PC-3 (cell line): ENCODE data around the gene RGPD3. TPM values are rescaled to one million over a fixed set of nuclear protein-coding genes. Genes with fewer than 3 reads are reported as not detected.

Experiments used
- ATAC-seq: fragments of 200-7000 bp; cut with Tn5 transposase; 2 replicates; pipeline ENCODE4 v1.9.1; 2020; ENCODE audit warnings: mild to moderate bottlenecking, moderate library complexity
- BruUV-seq: library from RNA; stranded (reverse); fragments of 400-500 nt; replicated peaks from 2 replicates; lab custom pipeline; 2021; lab: Mats Ljungman, UMichigan
- CTCF ChIA-PET: fragments of 300-600 bp; sonication (Branson Sonifier 250); formaldehyde crosslinking; loops from one replicate; lab custom pipeline; 2022; ENCODE audit warnings: antibody characterized with exemption; lab: Charles Lee
- POLR2A ChIA-PET: fragments of 300-600 bp; sonication (Branson Sonifier 250); formaldehyde crosslinking; loops from one replicate; lab custom pipeline; 2022; ENCODE audit warnings: antibody characterized with exemption; ENCODE audit not compliant: unreplicated experiment; lab: Charles Lee
- DNase-seq: peaks from one replicate; pipeline ENCODE4 v3.0.0-alpha.2; 2015
- H2AFZ ChIP-seq: fragments of 300-600 bp; sonication (generic); 2 replicates; pipeline ENCODE4 v1.6.0; 2016; ENCODE audit warnings: antibody characterized with exemption, low read length
- H3F3A ChIP-seq: fragments of 300-600 bp; sonication (generic); one replicate; pipeline ENCODE4 v1.6.0; 2017; ENCODE audit warnings: antibody characterized with exemption, low read length, control low read depth, mild to moderate bottlenecking; ENCODE audit not compliant: unreplicated experiment
- H3K27ac ChIP-seq: fragments of 300-600 bp; sonication (generic); 2 replicates; pipeline ENCODE4 v1.5.1; 2016; ENCODE audit warnings: mild to moderate bottlenecking, low read length
- H3K27me3 ChIP-seq: fragments of 300-600 bp; sonication (generic); 2 replicates; pipeline ENCODE4 v1.6.1; 2016; ENCODE audit warnings: low read length, mixed read lengths
- H3K36me3 ChIP-seq: fragments of 300-600 bp; sonication (generic); 2 replicates; pipeline ENCODE4 v1.6.1; 2016; ENCODE audit warnings: low read depth, mixed run types, low read length, mixed read lengths
- H3K4me1 ChIP-seq: fragments of 300-600 bp; sonication (generic); 2 replicates; pipeline ENCODE4 v1.5.1; 2016; ENCODE audit warnings: low read length; ENCODE audit not compliant: insufficient read depth
- H3K4me2 ChIP-seq: fragments of 300-600 bp; sonication (generic); 2 replicates; pipeline ENCODE4 v1.6.0; 2016; ENCODE audit warnings: low read length
- H3K4me3 ChIP-seq: fragments of 300-600 bp; sonication (generic); 2 replicates; pipeline ENCODE4 v1.5.1; 2016; ENCODE audit warnings: mild to moderate bottlenecking, low read length, mixed read lengths
- H3K79me2 ChIP-seq: fragments of 300-600 bp; sonication (generic); 2 replicates; pipeline ENCODE4 v1.6.1; 2017; ENCODE audit warnings: low read length, mixed read lengths
- H3K9ac ChIP-seq: fragments of 300-600 bp; sonication (generic); 2 replicates; pipeline ENCODE4 v1.6.0; 2016; ENCODE audit warnings: mild to moderate bottlenecking, low read length
- H3K9me2 ChIP-seq: fragments of 300-600 bp; sonication (generic); replicated peaks from 2 replicates; pipeline ENCODE4 v1.6.1; 2016; ENCODE audit warnings: mixed run types, low read length, mixed read lengths
- H3K9me3 ChIP-seq: fragments of 300-600 bp; sonication (generic); 2 replicates; pipeline ENCODE4 v1.6.1; 2016; ENCODE audit warnings: low read length, mixed read lengths
- H4K20me1 ChIP-seq: fragments of 300-600 bp; sonication (generic); 2 replicates; pipeline ENCODE4 v1.6.1; 2016; ENCODE audit warnings: low read length, mixed read lengths
- CTCF ChIP-seq: fragments of 300-600 bp; sonication (generic); conservative IDR thresholded peaks from 2 replicates; pipeline ENCODE4 v1.5.1; 2017; ENCODE audit warnings: antibody characterized with exemption, low read depth, mild to moderate bottlenecking, low read length
- EZH2 ChIP-seq: fragments of 300-600 bp; sonication (generic); IDR thresholded peaks from one replicate; pipeline ENCODE4 v1.6.1; 2017; ENCODE audit warnings: antibody characterized with exemption, mild to moderate bottlenecking, low read length; ENCODE audit not compliant: unreplicated experiment
- EZH2phosphoT487 ChIP-seq: fragments of 300-600 bp; sonication (generic); IDR thresholded peaks from 2 replicates; pipeline ENCODE4 v1.6.1; 2018; ENCODE audit warnings: mild to moderate bottlenecking, antibody characterized with exemption, low read length, borderline replicate concordance
- intact Hi-C: fragments of 100-400 bp; cut with micrococcal nuclease; formaldehyde crosslinking; loops from 2 replicates; pipeline ENCODE4 v1.9.0; 2023
- total RNA-seq: library from RNA; depleted of rRNA; stranded (reverse); fragments of >200 nt; gene quantifications from 2 replicates; pipeline ENCODE4 v1.2.3, GENCODE V29; 2014

RGPD3 gene
- total RNA-seq, 1 experiment from 2014 or later = 0.04 TPM

- POLR2A ChIA-PET = no interaction called here
- CTCF ChIA-PET = no interaction called here
- Histone ChIP-seq H3K36me3 (no peaks in the 10 kb centered on the region), H2AFZ (no peak overlapping the region), H4K20me1 (no peaks in the 10 kb centered on the region), H3K9ac (no peak overlapping the region), H3F3A (no peaks in the 10 kb centered on the region), H3K27me3 (peaks cover 77% of the 10 kb centered on the region), H3K4me1 (no peaks in the 10 kb centered on the region), H3K4me2 (no peak overlapping the region), H3K79me2 (no peaks in the 10 kb centered on the region), H3K27ac (no peak overlapping the region), H3K4me3 (no peak overlapping the region), H3K9me2 (no peaks in the 10 kb centered on the region), H3K9me3 (no peaks in the 10 kb centered on the region)
- ATAC-seq (no peak), DNase-seq (no peak)
- BruUV-seq = no TSS peak
- TF ChIP-seq EZH2 (no peak), CTCF (no peak), EZH2phosphoT487 (no peak)
- intact Hi-C loops = no loop called here
Measured at GRCh38 chr2:106350980-106351379, 117.2 kb downstream of the RGPD3 start.

GRCh38 chr2:106344302-106344701 is 123.9 kb downstream of the RGPD3 start:
- no peaks in the 10 kb centered on the region for H3K9me2 ChIP-seq
- no peaks in the 10 kb centered on the region for H3K9me3 ChIP-seq
- DNase-seq (no peak), ATAC-seq (no peak)
- no peaks in the 10 kb centered on the region for H3F3A ChIP-seq
- no peak overlapping the region for H3K27ac ChIP-seq
- ChIA-PET POLR2A (no interaction called here), CTCF (no interaction called here)
- H3K27me3 ChIP-seq = peaks cover 65% of the 10 kb centered on the region
- no peaks in the 10 kb centered on the region for H3K36me3 ChIP-seq
- H2AFZ ChIP-seq = no peak overlapping the region
- H3K4me2 ChIP-seq = no peak overlapping the region
- H3K4me3 ChIP-seq = no peak overlapping the region
- no peaks in the 10 kb centered on the region for H4K20me1 ChIP-seq
- TF ChIP-seq CTCF (no peak), EZH2phosphoT487 (no peak), EZH2 (no peak)
- no peaks in the 10 kb centered on the region for H3K79me2 ChIP-seq
- no peak overlapping the region for H3K9ac ChIP-seq
- intact Hi-C loops = no loop called here
- BruUV-seq = no TSS peak
- H3K4me1 ChIP-seq = no peaks in the 10 kb centered on the region

- Histone ChIP-seq H3K9me3 (no peaks in the 10 kb centered on the region), H3K4me3 (no peak overlapping the region), H2AFZ (no peak overlapping the region), H3K4me2 (no peak overlapping the region), H3K36me3 (no peaks in the 10 kb centered on the region), H3K4me1 (no peaks in the 10 kb centered on the region), H4K20me1 (no peaks in the 10 kb centered on the region), H3K9me2 (no peaks in the 10 kb centered on the region), H3K27me3 (peaks cover 69% of the 10 kb centered on the region), H3K9ac (no peak overlapping the region), H3K27ac (no peak overlapping the region), H3F3A (no peaks in the 10 kb centered on the region), H3K79me2 (no peaks in the 10 kb centered on the region)
- no peak for ATAC-seq
- no peak for TF ChIP-seq EZH2
- DNase-seq = no peak
- intact Hi-C loops = no loop called here
- CTCF ChIA-PET = no interaction called here
- no TSS peak for BruUV-seq
- POLR2A ChIA-PET = no interaction called here
Measured at GRCh38 chr2:106343274-106343673, 124.9 kb downstream of the RGPD3 start.
